ENCODE results near the gene SYT10. TPM values are rescaled to one million over a fixed set of nuclear protein-coding genes. Genes with fewer than 3 reads are reported as not detected.

The SYT10 gene
- 1 to 10 TPM in 1 of 4 donors, under 1 TPM in 3; 0.16 to 1.9 (median 0.65) TPM for total RNA-seq

DNA sequence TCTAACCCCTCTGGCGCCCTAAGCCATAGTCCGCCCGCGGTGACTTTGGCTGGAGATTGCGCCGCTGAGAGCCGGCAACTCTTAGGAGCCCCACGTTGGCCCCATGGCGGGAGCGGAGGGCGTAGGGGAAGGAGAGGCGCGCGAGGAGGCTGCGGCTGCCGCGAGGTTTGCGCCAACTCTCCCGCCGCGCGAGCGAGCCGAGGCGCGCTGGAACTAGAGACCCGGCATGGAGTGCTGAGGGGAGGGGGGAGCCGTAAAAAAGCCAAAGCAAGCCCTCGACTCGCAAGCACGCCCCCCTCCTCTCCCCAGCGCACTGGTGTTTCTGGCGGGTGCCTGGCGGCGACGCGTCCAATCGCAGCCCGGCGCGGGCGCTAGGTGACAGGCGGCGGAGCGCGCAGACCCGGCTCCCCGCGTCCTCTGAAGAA is at the start of gene SYT10:
Gene SYT10, minus strand, starts transcription at position 233 of the 425 bp plus-strand sequence. CDS start 297 bp downstream, outside the sequence.
- TF ChIP-seq EP300 (IDR thresholded peaks at IDR 0.05): no peak
- no peak for TF ChIP-seq POLR2A (IDR thresholded peaks at IDR 0.05)
- no peak for TF ChIP-seq POLR2AphosphoS5 (IDR thresholded peaks at IDR 0.05)
- no peak for TF ChIP-seq CTCF (IDR thresholded peaks at IDR 0.05)
- H3K4me3 ChIP-seq: peak within 1 kb of the TSS; percentile 17 to 56
- H3K9me3 ChIP-seq: no peaks in the 10 kb centered on the region
- no peaks in the 10 kb centered on the region for H3K36me3 ChIP-seq
- ATAC-seq: no peak
- H3K4me1 ChIP-seq: peaks cover 0 to 17% (median 3%) of the 10 kb centered on the region in 3 donors
- peak within 1 kb of the TSS in 2 of 4 donors; percentile 19 to 40 for H3K27ac ChIP-seq
- H3K27me3 ChIP-seq: peaks cover 46% of the 10 kb centered on the region
- 0% methylated on average over 1 of the region's 49 CpGs; no CpG with 5 or more reads in 1 of the 2 donors for whole genome bisulfite sequencing, 2 donors (ENCODE audit: low coverage in 1 of 2)

GRCh38 chr12:33488036-33488435 is 48.4 kb upstream of the SYT10 start:
- TF ChIP-seq EP300 (IDR thresholded peaks at IDR 0.05) (no peak), POLR2AphosphoS5 (IDR thresholded peaks at IDR 0.05) (no peak), CTCF (IDR thresholded peaks at IDR 0.05) (no peak), POLR2A (IDR thresholded peaks at IDR 0.05) (no peak)
- no peaks in the 10 kb centered on the region for H3K36me3 ChIP-seq
- no peaks in the 10 kb centered on the region for H3K4me1 ChIP-seq
- no peak overlapping the region for H3K4me3 ChIP-seq
- no peak overlapping the region for H3K27ac ChIP-seq
- 21 to 33% methylated on average over 1 of the region's 1 CpG for WGBS, 2 donors (ENCODE audit: low coverage in 1 of 2)
- H3K27me3 ChIP-seq: no peaks in the 10 kb centered on the region
- H3K9me3 ChIP-seq: peaks cover 0 to 11% (median 0%) of the 10 kb centered on the region in 3 donors
- no peak for ATAC-seq

DNA sequence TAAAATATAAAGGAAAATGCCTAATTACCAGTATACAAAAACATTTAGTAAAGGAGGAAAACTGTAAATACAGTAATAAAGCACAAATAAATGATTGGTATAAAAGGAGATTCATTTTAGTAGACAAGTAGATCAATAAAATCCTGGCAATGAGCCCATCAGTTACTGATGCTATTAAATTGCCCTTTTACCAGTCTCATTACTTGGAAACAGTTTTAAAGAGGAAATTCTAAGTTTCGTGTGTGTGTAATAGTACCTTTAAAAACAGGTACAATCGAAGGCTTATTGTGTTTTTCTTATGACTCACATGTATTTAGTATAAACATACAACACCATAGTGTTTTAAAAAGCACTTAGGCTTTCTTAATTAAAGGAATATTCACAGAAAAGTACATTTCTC is 46.4 kb upstream of the SYT10 start:
- no peaks in the 10 kb centered on the region for H3K36me3 ChIP-seq
- TF ChIP-seq CTCF (IDR thresholded peaks at IDR 0.05) (no peak), POLR2AphosphoS5 (IDR thresholded peaks at IDR 0.05) (no peak), POLR2A (IDR thresholded peaks at IDR 0.05) (no peak), EP300 (IDR thresholded peaks at IDR 0.05) (no peak)
- 63% methylated on average over 2 of the region's 2 CpGs for WGBS, 2 donors (ENCODE audit: low coverage in 1 of 2)
- no peak overlapping the region for H3K27ac ChIP-seq
- no peaks in the 10 kb centered on the region for H3K4me1 ChIP-seq
- no peaks in the 10 kb centered on the region for H3K9me3 ChIP-seq
- ATAC-seq: no peak
- H3K27me3 ChIP-seq: no peaks in the 10 kb centered on the region
- H3K4me3 ChIP-seq: no peak overlapping the region

DNA sequence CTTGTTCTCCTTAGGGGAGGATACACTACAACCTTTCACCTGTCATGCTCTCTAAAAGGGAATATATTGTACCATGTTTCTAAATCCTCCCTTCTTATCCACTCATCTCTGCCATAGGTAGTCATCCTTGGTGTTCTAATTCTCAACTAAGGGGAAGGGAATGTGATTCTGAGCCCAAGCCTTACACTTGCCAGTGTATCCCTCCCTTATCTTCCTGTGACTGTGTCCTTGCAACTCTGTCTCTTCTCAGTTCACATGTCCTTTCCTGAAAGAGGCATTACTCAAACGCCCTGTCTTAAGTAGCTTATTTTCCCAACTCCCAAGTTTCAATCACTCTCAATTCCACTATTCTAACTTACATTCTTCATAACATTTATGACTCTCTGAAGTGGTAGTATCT is 44.5 kb upstream of the SYT10 start:
- H3K4me1 ChIP-seq: no peaks in the 10 kb centered on the region
- WGBS, 2 donors (ENCODE audit: low coverage in 1 of 2): 21% methylated on average over 1 of the region's 1 CpG; no CpG with 5 or more reads in 1 of the 2 donors

More for the DNA sequence above, 44.5 kb upstream of the SYT10 start:
- H3K4me3 ChIP-seq: no peak overlapping the region
- no peaks in the 10 kb centered on the region for H3K27me3 ChIP-seq
- ATAC-seq: no peak
- TF ChIP-seq EP300 (IDR thresholded peaks at IDR 0.05) (no peak), CTCF (IDR thresholded peaks at IDR 0.05) (no peak), POLR2A (IDR thresholded peaks at IDR 0.05) (no peak), POLR2AphosphoS5 (IDR thresholded peaks at IDR 0.05) (no peak)
- H3K27ac ChIP-seq: no peak overlapping the region
- H3K9me3 ChIP-seq: no peaks in the 10 kb centered on the region
- H3K36me3 ChIP-seq: no peaks in the 10 kb centered on the region

All from gastroesophageal sphincter (tissue), 4 donors.